Calu3 (cell line): ENCODE results near the gene TADA2A. TPM values are rescaled to one million over a fixed set of nuclear protein-coding genes. Genes with fewer than 3 reads are reported as not detected.
A peak's percentile ranks its signal among the peaks of the same experiment; 100 is the strongest.

Source experiments
- BruUV-seq: library from RNA; stranded (reverse); fragments of 400-500 nt; replicated peaks from 2 replicates; lab custom pipeline; 2021; lab: Mats Ljungman, UMichigan
- CTCF ChIA-PET: fragments of 300-600 bp; sonication (Branson Sonifier 250); formaldehyde crosslinking; loops from one replicate; lab custom pipeline; 2022; ENCODE audit warnings: antibody characterized with exemption; lab: Charles Lee
- DNase-seq: peaks from one replicate; pipeline ENCODE4 v3.0.0; 2022
- H3K27ac Mint-ChIP-seq: one replicate; pipeline ENCODE4 v1.8.0; 2022; ENCODE audit warnings: mixed read lengths; ENCODE audit not compliant: unreplicated experiment
- H3K27me3 Mint-ChIP-seq: one replicate; pipeline ENCODE4 v1.8.0; 2022; ENCODE audit warnings: mixed read lengths; ENCODE audit not compliant: unreplicated experiment
- H3K36me3 Mint-ChIP-seq: one replicate; pipeline ENCODE4 v1.8.0; 2022; ENCODE audit warnings: mild to moderate bottlenecking, moderate library complexity, mixed read lengths; ENCODE audit not compliant: insufficient read depth, unreplicated experiment
- H3K4me1 Mint-ChIP-seq: one replicate; pipeline ENCODE4 v1.8.0; 2022; ENCODE audit warnings: mild to moderate bottlenecking, low read depth, mixed read lengths; ENCODE audit not compliant: unreplicated experiment
- H3K4me3 Mint-ChIP-seq: one replicate; pipeline ENCODE4 v1.8.0; 2022; ENCODE audit warnings: mild to moderate bottlenecking, low read depth, moderate library complexity, mixed read lengths; ENCODE audit not compliant: unreplicated experiment
- H3K9me3 Mint-ChIP-seq: one replicate; pipeline ENCODE4 v1.8.0; 2022; ENCODE audit warnings: low read depth, mixed read lengths; ENCODE audit not compliant: unreplicated experiment
- CTCF ChIP-seq: fragments of 200-600 bp; IDR thresholded peaks from one replicate; pipeline ENCODE4 v1.8.0; 2022; ENCODE audit warnings: antibody characterized with exemption; ENCODE audit not compliant: unreplicated experiment
- intact Hi-C: fragments of 100-400 bp; cut with micrococcal nuclease; formaldehyde crosslinking; loops from one replicate; pipeline ENCODE4 v1.10.0; 2022; ENCODE audit not compliant: unreplicated experiment
- total RNA-seq: library from RNA; stranded (reverse); gene quantifications from 2 replicates; pipeline ENCODE4 v1.2.3, GENCODE V29; 2022

TADA2A gene
- total RNA-seq, 1 experiment from 2014 or later, result 102 TPM

GRCh38 chr17:37389160-37389559 is 17.5 kb upstream of the TADA2A start:
- H3K4me1 Mint-ChIP-seq, result peaks cover 20% of the 10 kb centered on the region
- H3K27ac Mint-ChIP-seq, result no peak overlapping the region
- CTCF ChIA-PET, result interaction anchor here (15.6 kb wide), 1 partner anchor 14 kb away, joined by 300 read pairs; the partner anchor contains the start of gene C17orf78
- no peaks in the 10 kb centered on the region for H3K27me3 Mint-ChIP-seq
- H3K36me3 Mint-ChIP-seq, result no peaks in the 10 kb centered on the region
- H3K9me3 Mint-ChIP-seq, result no peaks in the 10 kb centered on the region
- no peak overlapping the region for H3K4me3 Mint-ChIP-seq
- no peak for TF ChIP-seq CTCF
- intact Hi-C loops, result no loop called here
- BruUV-seq, result no TSS peak
- no peak for DNase-seq

- CTCF ChIA-PET, result interaction anchor here (0.6 to 15.6 kb wide), 4 partner anchors 9 to 281 kb away, joined by 3 to 300 read pairs (median 4); partner anchors contain the start of gene C17orf78
- Mint-ChIP-seq H3K27me3 (no peaks in the 10 kb centered on the region), H3K4me1 (peaks cover 20% of the 10 kb centered on the region), H3K9me3 (no peaks in the 10 kb centered on the region), H3K36me3 (no peaks in the 10 kb centered on the region), H3K4me3 (no peak overlapping the region), H3K27ac (no peak overlapping the region)
- BruUV-seq, result no TSS peak
- DNase-seq, result no peak
- no peak for TF ChIP-seq CTCF
- intact Hi-C loops, result no loop called here
These were observed 15.5 kb upstream of the TADA2A start for GRCh38 chr17:37391146-37391545.

- TF ChIP-seq CTCF, result no peak
- H3K4me3 Mint-ChIP-seq, result peak overlapping the region; percentile 38
- peaks cover 20% of the 10 kb centered on the region for H3K4me1 Mint-ChIP-seq
- intact Hi-C loops, result no loop called here
- no peaks in the 10 kb centered on the region for H3K36me3 Mint-ChIP-seq
- H3K27me3 Mint-ChIP-seq, result no peaks in the 10 kb centered on the region
- H3K9me3 Mint-ChIP-seq, result no peaks in the 10 kb centered on the region
- no peak for DNase-seq
- no TSS peak for BruUV-seq
- CTCF ChIA-PET, result interaction anchor here (0.7 to 15.6 kb wide), 11 partner anchors 9 to 1590 kb away, joined by 3 to 300 read pairs (median 3); partner anchors contain the start of gene C17orf78
- H3K27ac Mint-ChIP-seq, result peak overlapping the region; percentile 9
These were observed 14.6 kb upstream of the TADA2A start for GRCh38 chr17:37392024-37392590.

- no peaks in the 10 kb centered on the region for H3K27me3 Mint-ChIP-seq
- H3K4me1 Mint-ChIP-seq, result peaks cover 29% of the 10 kb centered on the region
- TF ChIP-seq CTCF, result no peak
- BruUV-seq, result no TSS peak
- H3K9me3 Mint-ChIP-seq, result no peaks in the 10 kb centered on the region
- CTCF ChIA-PET, result interaction anchor here (15.6 kb wide), 1 partner anchor 18 kb away, joined by 300 read pairs; the partner anchor contains the start of gene C17orf78
- H3K36me3 Mint-ChIP-seq, result no peaks in the 10 kb centered on the region
- no peak overlapping the region for H3K4me3 Mint-ChIP-seq
- DNase-seq, result no peak
- H3K27ac Mint-ChIP-seq, result no peak overlapping the region
- intact Hi-C loops, result no loop called here
These were observed 13.3 kb upstream of the TADA2A start for GRCh38 chr17:37393352-37393751.
